Activated T-cell treated with anti-CD3 and anti-CD28 coated beads for 48 hours (primary cell): Measurements from ENCODE around the gene FGD2.
"Not testable (repeated sequence)": the region's sequence is repeated elsewhere in the genome, so short reads cannot be mapped to it uniquely, and the experiment has no call there.

Source experiments
- DNase-seq: peaks from one replicate; pipeline ENCODE4 v3.0.0-alpha.2; 2020; ENCODE audit warnings: low read depth

The FGD2 gene

DNA sequence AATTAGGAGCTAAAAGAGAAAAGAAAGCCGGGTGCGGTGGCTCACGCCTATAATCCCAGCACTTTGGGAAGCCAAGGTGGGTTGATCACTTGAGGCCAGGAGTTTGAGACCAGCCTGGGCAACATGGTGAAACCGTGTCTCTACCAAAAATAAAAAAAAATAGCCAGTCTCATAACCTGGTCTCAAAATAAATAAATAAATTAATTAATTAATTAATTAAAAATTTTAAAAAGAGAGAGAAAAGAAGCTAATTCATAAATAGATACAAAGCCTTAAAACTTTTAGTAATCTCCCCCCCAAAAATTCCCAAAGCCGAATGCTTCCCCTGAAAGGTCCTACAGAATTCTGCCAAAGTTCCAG is 53.5 kb downstream of the FGD2 start:
- DNase-seq: not testable (repeated sequence)

DNA sequence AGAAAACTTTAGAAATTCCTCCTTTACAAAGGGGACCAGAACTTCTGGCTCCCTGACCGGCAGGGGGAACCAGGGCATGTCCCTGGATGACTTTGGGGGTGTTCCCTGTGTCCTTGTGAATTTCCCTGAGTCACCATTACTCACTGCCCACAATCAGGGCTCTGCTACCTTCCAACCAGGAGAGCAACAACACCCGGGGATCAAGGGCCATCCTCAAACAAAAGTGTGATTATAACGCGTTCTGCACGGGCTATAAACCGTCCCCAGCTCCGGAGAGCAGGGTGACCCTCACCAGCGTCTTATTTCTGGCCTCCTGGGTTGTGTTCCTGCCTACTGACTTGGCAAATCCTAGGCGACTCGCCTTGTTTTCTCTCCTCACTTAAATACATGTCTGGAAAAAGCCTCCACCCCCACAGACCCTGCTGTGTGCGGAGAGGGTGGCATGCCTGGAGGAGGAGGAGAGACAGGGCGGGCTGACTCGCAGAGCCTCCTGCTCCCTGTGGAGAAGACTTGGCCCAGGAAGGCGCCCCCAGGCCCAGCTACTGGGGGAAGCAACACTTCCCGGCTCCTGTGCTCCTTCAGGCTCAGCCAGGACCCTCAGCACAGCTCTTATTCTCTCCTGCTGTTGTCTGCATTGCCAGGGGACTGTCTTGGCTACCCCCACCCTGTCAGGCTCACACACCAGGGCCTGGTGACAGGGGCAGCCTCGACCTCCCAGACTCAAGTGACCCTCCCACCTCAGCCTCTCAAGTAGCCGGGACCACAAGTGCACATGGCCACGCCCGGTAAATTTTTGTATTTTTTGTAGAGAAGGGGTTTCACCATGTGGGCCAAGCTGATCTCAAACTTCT is 54.1 kb downstream of the FGD2 start:
- DNase-seq: no peak

DNA sequence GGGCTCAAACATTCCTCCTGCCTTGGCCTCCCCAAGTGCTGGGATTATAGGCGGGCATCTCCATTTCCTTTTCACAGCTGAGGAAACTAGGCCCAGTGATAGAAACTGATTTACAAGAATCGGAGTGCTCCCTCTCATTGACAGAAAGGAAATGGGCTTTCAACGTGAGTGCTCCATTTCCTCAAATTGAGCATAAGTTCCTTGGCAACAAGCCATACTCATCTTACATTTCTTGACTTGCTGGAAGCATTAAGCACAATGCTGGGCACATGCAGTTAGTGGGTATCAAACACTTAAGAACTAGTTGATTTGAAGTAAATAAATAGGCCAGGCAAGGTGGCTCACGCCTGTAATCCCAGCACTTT is 54.7 kb downstream of the FGD2 start:
- no peak for DNase-seq

DNA sequence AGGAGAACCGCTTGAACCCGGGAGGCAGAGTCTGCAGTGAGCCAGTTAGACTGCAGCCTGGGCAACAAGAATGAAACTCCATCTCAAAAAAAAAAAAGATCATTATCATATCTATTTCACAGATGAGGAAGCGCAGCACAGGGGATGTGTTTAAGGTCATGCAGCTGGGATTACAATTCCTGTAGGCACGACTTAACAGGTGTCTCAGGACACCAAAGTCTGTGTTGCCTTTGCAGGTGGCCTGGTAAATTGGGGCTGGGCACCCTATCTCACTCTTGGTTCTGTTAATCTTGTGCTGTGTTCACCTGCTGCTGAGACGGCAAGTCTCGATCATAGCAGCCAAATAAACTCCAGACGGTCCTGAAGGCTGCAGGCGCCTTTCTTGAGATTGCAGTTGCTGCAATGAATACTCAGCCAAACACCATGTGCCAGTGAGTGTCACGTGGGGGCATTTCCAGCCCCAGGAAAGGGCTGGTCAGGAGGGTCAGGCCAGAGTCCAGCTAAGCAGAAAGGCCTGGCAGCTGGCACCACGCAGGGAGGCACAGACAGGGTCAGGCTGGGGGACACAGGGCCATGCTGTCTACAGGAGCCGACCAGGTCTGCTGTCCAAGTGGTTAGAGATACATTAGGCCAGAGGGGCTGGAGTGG is 55.8 kb downstream of the FGD2 start:
- DNase-seq: no peak

DNA sequence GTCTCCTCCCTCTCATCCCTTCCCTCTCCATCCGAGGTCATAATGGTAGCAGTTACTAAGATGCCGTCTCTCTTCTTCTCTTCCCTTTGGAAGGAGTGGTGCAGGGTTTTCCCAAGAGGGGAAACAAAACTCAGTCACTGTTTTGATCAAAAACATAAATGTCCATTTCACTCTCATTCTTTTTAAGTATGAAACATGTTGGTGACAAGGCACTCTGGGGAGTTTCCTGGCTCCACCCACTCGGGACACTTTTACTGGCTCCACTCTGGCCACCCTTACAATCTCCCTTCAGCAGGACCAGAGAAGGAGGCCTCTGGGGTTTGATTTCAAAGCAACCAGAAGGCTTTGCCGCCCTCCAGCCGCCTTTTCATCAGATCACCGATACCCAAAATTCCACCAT is 57.0 kb downstream of the FGD2 start:
- DNase-seq: no peak

DNA sequence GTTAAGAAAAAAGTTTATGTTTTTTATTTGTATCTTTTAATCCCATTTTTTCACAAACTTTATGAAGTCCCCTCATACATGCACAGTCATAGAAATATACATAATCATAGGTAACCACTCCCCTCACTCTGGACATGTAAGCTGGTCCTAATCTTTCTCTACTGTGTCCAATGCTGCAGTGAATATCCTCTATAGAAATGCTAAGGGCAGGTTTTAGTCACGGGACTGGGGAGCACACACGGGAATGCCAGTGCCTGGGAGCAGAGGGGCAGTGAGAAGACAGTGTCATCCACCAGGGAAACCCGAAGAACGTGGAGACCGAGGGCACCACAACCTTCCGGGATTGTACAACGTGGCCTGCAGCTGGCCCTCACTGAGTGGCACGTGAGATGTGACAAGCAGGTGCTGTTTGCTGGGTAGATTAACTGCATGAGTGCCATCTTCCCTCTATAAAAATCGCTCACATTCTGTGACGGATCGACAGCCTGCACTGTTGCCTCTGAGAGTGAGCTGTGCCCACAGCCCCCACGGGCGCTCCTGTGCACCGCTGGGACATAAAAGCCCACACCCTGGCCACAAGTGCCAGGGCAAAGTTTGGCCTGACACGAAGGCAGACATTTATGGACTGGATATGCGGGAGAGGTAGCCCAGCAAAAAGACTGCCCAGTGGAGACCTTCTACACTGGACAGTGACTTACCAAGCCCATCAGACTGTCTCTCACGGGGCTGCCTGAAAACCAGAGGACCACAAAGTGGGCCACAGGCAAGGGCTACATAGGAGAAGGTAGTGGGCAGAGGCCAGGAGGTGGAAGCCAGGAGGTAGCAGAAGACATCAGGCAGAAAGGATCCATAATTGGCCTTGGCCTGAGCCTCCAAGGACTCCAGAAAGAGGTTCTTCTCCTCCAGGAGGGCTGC is 63.2 kb downstream of the FGD2 start:
- no peak for DNase-seq

DNA sequence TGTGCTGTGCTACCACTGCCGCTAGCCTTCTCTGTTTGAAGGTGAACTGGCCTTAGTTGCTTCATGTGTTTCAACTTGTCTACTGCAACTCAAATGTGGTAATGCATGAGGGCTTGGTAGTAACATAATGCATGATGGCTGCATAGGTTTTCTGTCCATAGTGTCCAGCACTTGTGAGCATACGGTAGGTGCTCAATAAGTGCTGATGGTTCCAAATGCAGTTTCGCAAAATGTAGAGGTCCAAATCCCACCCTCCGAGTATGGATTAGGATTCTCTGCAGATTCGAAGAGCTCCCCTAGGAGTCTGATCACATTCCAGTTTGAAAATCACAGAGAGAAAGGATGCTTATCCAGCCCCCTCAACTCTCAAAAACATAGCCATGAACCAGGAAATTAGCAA is 64.2 kb downstream of the FGD2 start:
- no peak for DNase-seq

DNA sequence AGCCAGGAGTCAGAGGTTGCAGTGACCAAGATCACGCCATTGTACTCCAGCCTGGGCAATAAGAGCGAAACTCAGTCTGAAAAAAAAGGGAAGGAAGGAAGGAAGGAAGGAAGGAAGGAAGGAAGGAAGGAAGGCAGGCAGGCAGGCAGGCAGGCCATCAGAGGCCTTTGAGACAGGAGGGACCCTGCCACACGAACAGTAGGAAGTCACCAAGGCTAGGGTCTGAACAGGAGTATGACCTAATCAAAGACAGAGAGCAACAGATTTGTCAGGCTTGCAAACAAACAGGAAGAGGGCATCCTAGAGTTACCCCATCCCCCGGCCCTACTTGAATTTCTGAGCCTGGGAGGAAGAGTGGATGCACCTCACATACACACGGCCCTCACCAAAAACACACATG is 67.1 kb downstream of the FGD2 start:
- no peak for DNase-seq

DNA sequence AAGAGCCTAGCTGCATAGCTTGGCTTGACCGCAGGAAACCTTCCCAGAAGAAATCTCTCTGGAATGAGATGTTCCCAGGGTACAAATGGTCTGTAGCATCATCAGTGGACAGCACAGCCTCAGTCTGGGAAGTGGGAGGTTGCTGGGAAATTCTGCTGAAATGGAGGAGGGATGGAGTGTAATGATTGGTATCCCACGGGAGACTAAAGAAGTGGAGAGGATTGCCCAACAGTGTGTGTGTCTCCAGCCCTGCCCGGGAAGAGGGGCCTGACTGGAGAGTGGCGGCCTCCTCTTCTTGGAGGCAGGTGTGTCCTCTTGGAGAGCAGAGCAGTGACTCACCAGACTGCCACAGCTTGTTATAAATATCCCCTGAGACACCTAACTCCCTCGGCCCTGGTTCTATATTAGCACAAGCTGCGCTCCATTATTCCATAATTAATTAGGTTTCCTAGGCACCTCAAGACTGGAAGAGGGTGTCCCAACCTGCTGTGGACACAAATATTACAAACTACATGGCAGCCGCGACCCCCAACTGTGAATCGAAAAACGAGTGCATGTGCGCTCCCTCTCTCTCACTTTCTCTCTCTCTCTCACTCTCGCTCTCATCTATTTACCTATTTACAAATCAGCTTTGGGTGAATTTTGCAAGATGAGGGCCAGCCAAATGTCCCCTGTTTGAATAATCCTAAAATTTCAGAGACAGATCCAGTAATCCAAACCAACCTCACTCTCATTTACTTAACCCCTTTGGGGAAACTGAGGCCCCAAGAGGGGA is 68.8 kb downstream of the FGD2 start:
- no peak for DNase-seq

DNA sequence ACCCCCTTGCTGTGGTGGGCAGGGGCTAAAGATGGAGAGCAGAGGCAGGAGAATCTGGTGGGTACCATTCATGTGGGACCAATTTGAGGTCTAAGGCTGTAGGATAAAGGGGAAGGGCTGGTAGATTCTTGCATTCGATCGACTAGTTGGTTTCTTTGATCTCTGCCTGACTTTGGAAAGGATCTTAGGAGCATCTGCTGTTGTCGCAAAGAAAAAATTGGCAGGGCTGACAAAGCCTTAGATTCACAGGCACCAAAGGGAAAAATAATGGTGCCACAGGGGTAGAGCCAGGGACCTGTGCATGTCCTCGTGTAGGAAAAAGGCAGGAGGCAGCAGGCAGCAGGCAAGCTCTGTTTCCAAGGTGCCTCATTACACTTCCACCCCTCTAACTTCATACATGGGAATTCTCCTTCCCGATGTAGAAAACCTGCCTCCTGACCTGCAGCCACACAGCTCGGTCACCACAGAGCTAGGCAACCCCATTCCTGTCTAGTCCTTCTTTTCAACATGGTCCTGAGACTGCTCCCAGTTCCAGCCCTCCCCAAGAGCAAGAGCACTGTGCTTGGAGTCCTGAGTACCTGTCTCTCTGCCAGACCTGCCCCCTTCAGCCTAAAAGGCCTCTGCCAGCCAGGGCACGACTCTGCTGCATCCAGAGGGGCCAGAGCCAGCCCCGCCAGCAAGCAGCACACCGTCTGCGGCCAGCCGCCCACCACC is 71.9 kb downstream of the FGD2 start:
- DNase-seq: no peak

DNA sequence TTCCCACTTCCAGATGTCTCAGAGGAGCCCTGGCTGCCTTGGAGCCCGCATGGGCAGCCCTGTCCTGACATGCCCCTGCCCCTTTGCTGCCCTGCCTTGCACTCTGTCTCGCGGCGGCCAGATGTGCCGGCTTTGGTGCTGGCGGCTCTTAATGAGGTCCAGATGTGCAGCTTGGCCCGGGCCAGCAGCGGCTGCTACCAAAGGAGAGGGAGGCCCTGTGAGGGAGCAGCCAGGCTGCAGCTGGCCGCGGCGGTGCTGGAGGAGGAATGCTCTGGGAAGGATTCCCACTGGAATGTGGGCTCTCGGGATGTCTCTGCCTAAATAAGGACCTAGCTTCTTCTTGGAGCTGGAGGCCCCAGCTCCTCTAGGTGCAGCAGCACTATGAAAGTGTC is 72.4 kb downstream of the FGD2 start:
- DNase-seq: no peak
